K562 (cell line): Measurements from ENCODE around the gene SAMD13.

Source experiments
- ADNP ChIP-seq: fragments of 200-800 bp; sonication (Bioruptor generic); IDR thresholded peaks from 2 replicates; pipeline ENCODE4 v1.6.1; 2016; ENCODE audit warnings: missing genetic modification characterization, missing compliant biosample characterization
- MTA2 ChIP-seq: fragments of 450-650 bp; IDR thresholded peaks from 2 replicates; pipeline ENCODE4 v1.6.1; 2016; ENCODE audit warnings: low read depth
- POLR2AphosphoS5 ChIP-seq: IDR thresholded peaks from 2 replicates; pipeline ENCODE4 v1.6.1; 2011; ENCODE audit warnings: mild to moderate bottlenecking, low read depth, low read length, moderate library complexity; ENCODE audit not compliant: control insufficient read depth, insufficient read depth
- RAD21 ChIP-seq, 2 experiments: fragments of 250-450 bp in 1 of 2; fragments of 450-650 bp in 1 of 2; sonication (Bioruptor Pico) in 1 of 2; formaldehyde crosslinking in 1 of 2; IDR thresholded peaks in 1 of 2; conservative IDR thresholded peaks in 1 of 2; 2 replicates each; pipeline versions ENCODE4 v1.4.0 to v1.8.0; 2020 to 2022; ENCODE audit warnings: mild to moderate bottlenecking in 2 of 2, moderate library complexity in 1 of 2
- SMAD1 ChIP-seq: fragments of 150-350 bp; IDR thresholded peaks from 2 replicates; pipeline ENCODE4 v1.6.1; 2014; ENCODE audit warnings: low read length, low read depth; ENCODE audit not compliant: partially characterized antibody
- TF ChIP-seq, protein P1 (sequence below): fragments of 450-650 bp; IDR thresholded peaks from 2 replicates; pipeline ENCODE4 v1.6.1; 2016; ENCODE audit warnings: borderline replicate concordance
- TF ChIP-seq, protein P2 (sequence below): fragments of 200-600 bp; sonication (generic); IDR thresholded peaks from one replicate; pipeline ENCODE4 v1.6.1; 2012; ENCODE audit warnings: mild to moderate bottlenecking, low read depth, low read length, inconsistent platforms
- TF ChIP-seq, protein P3 (sequence below): sonication (generic); formaldehyde crosslinking; IDR thresholded peaks from 2 replicates; pipeline ENCODE4 v1.8.1; 2022; ENCODE audit warnings: missing genetic modification reagents
- TF ChIP-seq, protein P4 (sequence below), 2 experiments: IDR thresholded peaks; 2 replicates each; pipeline ENCODE4 v1.6.1; 2012; ENCODE audit warnings: improper control_type of control experiment in 2 of 2, low read depth in 2 of 2, low read length in 2 of 2, borderline replicate concordance in 1 of 2

DNA sequence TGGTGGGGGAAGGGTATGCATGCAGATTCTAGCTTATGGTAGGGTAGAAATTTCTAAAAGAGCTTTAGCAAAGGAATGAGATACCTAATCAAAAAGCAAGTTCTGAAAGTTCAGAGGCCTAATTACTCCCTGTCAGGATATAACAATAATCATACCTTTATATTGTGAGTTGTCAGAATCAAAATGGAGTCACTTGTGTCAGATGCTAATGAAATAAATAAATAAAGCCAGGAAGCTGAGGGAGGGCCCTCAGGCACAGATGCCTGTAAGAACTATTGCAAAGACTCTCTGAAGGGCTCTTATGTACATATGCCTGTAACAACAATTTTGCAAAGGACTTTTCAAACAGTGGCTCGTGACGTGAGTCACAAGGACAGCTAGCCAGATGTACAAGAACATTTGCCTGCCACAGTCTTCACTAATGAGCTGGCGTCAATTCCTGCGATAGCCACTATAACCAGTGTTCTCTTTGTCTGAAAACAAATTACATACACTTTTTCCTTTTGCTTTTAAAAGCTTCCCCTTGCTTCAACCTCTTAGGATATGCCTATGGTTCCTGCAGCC, 69.4 kb downstream of the SAMD13 start:
- TF ChIP-seq, protein P1, sequence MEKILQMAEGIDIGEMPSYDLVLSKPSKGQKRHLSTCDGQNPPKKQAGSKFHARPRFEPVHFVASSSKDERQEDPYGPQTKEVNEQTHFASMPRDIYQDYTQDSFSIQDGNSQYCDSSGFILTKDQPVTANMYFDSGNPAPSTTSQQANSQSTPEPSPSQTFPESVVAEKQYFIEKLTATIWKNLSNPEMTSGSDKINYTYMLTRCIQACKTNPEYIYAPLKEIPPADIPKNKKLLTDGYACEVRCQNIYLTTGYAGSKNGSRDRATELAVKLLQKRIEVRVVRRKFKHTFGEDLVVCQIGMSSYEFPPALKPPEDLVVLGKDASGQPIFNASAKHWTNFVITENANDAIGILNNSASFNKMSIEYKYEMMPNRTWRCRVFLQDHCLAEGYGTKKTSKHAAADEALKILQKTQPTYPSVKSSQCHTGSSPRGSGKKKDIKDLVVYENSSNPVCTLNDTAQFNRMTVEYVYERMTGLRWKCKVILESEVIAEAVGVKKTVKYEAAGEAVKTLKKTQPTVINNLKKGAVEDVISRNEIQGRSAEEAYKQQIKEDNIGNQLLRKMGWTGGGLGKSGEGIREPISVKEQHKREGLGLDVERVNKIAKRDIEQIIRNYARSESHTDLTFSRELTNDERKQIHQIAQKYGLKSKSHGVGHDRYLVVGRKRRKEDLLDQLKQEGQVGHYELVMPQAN = no peak
- no peak for TF ChIP-seq POLR2AphosphoS5
- TF ChIP-seq, protein P2, sequence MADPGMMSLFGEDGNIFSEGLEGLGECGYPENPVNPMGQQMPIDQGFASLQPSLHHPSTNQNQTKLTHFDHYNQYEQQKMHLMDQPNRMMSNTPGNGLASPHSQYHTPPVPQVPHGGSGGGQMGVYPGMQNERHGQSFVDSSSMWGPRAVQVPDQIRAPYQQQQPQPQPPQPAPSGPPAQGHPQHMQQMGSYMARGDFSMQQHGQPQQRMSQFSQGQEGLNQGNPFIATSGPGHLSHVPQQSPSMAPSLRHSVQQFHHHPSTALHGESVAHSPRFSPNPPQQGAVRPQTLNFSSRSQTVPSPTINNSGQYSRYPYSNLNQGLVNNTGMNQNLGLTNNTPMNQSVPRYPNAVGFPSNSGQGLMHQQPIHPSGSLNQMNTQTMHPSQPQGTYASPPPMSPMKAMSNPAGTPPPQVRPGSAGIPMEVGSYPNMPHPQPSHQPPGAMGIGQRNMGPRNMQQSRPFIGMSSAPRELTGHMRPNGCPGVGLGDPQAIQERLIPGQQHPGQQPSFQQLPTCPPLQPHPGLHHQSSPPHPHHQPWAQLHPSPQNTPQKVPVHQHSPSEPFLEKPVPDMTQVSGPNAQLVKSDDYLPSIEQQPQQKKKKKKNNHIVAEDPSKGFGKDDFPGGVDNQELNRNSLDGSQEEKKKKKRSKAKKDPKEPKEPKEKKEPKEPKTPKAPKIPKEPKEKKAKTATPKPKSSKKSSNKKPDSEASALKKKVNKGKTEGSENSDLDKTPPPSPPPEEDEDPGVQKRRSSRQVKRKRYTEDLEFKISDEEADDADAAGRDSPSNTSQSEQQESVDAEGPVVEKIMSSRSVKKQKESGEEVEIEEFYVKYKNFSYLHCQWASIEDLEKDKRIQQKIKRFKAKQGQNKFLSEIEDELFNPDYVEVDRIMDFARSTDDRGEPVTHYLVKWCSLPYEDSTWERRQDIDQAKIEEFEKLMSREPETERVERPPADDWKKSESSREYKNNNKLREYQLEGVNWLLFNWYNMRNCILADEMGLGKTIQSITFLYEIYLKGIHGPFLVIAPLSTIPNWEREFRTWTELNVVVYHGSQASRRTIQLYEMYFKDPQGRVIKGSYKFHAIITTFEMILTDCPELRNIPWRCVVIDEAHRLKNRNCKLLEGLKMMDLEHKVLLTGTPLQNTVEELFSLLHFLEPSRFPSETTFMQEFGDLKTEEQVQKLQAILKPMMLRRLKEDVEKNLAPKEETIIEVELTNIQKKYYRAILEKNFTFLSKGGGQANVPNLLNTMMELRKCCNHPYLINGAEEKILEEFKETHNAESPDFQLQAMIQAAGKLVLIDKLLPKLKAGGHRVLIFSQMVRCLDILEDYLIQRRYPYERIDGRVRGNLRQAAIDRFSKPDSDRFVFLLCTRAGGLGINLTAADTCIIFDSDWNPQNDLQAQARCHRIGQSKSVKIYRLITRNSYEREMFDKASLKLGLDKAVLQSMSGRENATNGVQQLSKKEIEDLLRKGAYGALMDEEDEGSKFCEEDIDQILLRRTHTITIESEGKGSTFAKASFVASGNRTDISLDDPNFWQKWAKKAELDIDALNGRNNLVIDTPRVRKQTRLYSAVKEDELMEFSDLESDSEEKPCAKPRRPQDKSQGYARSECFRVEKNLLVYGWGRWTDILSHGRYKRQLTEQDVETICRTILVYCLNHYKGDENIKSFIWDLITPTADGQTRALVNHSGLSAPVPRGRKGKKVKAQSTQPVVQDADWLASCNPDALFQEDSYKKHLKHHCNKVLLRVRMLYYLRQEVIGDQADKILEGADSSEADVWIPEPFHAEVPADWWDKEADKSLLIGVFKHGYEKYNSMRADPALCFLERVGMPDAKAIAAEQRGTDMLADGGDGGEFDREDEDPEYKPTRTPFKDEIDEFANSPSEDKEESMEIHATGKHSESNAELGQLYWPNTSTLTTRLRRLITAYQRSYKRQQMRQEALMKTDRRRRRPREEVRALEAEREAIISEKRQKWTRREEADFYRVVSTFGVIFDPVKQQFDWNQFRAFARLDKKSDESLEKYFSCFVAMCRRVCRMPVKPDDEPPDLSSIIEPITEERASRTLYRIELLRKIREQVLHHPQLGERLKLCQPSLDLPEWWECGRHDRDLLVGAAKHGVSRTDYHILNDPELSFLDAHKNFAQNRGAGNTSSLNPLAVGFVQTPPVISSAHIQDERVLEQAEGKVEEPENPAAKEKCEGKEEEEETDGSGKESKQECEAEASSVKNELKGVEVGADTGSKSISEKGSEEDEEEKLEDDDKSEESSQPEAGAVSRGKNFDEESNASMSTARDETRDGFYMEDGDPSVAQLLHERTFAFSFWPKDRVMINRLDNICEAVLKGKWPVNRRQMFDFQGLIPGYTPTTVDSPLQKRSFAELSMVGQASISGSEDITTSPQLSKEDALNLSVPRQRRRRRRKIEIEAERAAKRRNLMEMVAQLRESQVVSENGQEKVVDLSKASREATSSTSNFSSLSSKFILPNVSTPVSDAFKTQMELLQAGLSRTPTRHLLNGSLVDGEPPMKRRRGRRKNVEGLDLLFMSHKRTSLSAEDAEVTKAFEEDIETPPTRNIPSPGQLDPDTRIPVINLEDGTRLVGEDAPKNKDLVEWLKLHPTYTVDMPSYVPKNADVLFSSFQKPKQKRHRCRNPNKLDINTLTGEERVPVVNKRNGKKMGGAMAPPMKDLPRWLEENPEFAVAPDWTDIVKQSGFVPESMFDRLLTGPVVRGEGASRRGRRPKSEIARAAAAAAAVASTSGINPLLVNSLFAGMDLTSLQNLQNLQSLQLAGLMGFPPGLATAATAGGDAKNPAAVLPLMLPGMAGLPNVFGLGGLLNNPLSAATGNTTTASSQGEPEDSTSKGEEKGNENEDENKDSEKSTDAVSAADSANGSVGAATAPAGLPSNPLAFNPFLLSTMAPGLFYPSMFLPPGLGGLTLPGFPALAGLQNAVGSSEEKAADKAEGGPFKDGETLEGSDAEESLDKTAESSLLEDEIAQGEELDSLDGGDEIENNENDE = no peak
- no peak for TF ChIP-seq ADNP
- TF ChIP-seq MTA2 = no peak
- TF ChIP-seq, protein P3, sequence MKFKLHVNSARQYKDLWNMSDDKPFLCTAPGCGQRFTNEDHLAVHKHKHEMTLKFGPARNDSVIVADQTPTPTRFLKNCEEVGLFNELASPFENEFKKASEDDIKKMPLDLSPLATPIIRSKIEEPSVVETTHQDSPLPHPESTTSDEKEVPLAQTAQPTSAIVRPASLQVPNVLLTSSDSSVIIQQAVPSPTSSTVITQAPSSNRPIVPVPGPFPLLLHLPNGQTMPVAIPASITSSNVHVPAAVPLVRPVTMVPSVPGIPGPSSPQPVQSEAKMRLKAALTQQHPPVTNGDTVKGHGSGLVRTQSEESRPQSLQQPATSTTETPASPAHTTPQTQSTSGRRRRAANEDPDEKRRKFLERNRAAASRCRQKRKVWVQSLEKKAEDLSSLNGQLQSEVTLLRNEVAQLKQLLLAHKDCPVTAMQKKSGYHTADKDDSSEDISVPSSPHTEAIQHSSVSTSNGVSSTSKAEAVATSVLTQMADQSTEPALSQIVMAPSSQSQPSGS (CRISPR knock-in tag) = no peak
- TF ChIP-seq, protein P4, sequence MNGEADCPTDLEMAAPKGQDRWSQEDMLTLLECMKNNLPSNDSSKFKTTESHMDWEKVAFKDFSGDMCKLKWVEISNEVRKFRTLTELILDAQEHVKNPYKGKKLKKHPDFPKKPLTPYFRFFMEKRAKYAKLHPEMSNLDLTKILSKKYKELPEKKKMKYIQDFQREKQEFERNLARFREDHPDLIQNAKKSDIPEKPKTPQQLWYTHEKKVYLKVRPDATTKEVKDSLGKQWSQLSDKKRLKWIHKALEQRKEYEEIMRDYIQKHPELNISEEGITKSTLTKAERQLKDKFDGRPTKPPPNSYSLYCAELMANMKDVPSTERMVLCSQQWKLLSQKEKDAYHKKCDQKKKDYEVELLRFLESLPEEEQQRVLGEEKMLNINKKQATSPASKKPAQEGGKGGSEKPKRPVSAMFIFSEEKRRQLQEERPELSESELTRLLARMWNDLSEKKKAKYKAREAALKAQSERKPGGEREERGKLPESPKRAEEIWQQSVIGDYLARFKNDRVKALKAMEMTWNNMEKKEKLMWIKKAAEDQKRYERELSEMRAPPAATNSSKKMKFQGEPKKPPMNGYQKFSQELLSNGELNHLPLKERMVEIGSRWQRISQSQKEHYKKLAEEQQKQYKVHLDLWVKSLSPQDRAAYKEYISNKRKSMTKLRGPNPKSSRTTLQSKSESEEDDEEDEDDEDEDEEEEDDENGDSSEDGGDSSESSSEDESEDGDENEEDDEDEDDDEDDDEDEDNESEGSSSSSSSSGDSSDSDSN (IDR thresholded peaks at IDR 0.05; ENCODE audit: borderline replicate concordance in 1 of 2, low read depth in 2 of 2, low read length in 2 of 2) = no peak
- TF ChIP-seq SMAD1 = no peak
- TF ChIP-seq RAD21 (CRISPR knock-in tag; conservative IDR thresholded peaks at IDR 0.05 in 1 of 2, IDR thresholded peaks at IDR 0.05 in 1 of 2) = no peak
